Measurements from ENCODE around the gene CBFA2T3.
"Not testable (repeated sequence)": the region's sequence is repeated elsewhere in the genome, so short reads cannot be mapped to it uniquely, and the experiment has no call there.

The CBFA2T3 gene

GRCh38 chr16:88894681-88895300, 82.2 kb downstream of the CBFA2T3 start:
- TF ChIP-seq Cebpa-rat (IDR thresholded peaks at IDR 0.05): no peak
- H3K36me3 ChIP-seq: peaks cover 8 to 43% (median 28%) of the 10 kb centered on the region in 11 experiments
- H3K27ac ChIP-seq: peak overlapping the region in 1 of 11 experiments; percentile 29; a peak in 1 of 22 replicates
- H3K4me3 ChIP-seq: no peak overlapping the region
- H3K27me3 ChIP-seq: peaks cover 0 to 46% (median 7%) of the 10 kb centered on the region in 11 experiments; a peak in 14 of 22 replicates
- H4K20me1 ChIP-seq: peaks cover 44 to 89% (median 73%) of the 10 kb centered on the region in 11 experiments; a peak in 21 of 22 replicates
- peaks cover 37 to 85% (median 78%) of the 10 kb centered on the region in 10 experiments for H3K4me1 ChIP-seq
- peak overlapping the region; percentile 0 to 97 (median 90); a peak in 19 of 22 replicates for H3K4me2 ChIP-seq
- H3K9me3 ChIP-seq (replicated peaks in 1 of 11): peaks cover 6 to 12% (median 9%) of the 10 kb centered on the region in 11 experiments; a peak in 21 of 22 replicates
- peak overlapping the region in 4 of 11 experiments; percentile 9 to 35 (median 28); a peak in 4 of 22 replicates for H3K9ac ChIP-seq

DNA sequence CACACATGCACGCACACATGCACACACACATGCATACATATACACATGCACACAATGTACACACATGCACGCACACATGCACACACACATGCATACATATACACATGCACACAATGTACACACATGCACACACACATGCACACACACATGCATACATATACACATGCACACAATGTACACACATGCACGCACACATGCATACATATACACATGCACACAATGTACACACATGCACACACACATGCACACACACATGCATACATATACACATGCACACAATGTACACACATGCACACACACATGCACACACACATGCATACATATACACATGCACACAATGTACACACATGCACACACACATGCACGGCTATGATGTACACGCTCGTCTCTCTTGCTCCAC, 82.7 kb downstream of the CBFA2T3 start:
- Histone ChIP-seq H3K27me3 (peaks cover 0 to 40% (median 2%) of the 10 kb centered on the region in 11 experiments; a peak in 12 of 22 replicates), H3K36me3 (peaks cover 13 to 43% (median 33%) of the 10 kb centered on the region in 11 experiments), H3K9me3 (replicated peaks in 1 of 11) (peaks cover 10 to 17% (median 14%) of the 10 kb centered on the region in 11 experiments; a peak in 21 of 22 replicates), H4K20me1 (peaks cover 40 to 83% (median 68%) of the 10 kb centered on the region in 11 experiments; a peak in 21 of 22 replicates), H3K4me2 (peak overlapping the region in 8 of 11 experiments; percentile 84 to 97 (median 94); a peak in 16 of 22 replicates), H3K4me1 (peaks cover 32 to 83% (median 72%) of the 10 kb centered on the region in 10 experiments)
- not testable (repeated sequence) for H3K4me3 ChIP-seq, H3K9ac ChIP-seq, H3K27ac ChIP-seq

- peaks cover 10 to 17% (median 14%) of the 10 kb centered on the region in 11 experiments; a peak in 21 of 22 replicates for H3K9me3 ChIP-seq (replicated peaks in 1 of 11)
- H3K27ac ChIP-seq: no peak overlapping the region
- H3K27me3 ChIP-seq: peaks cover 0 to 34% (median 0%) of the 10 kb centered on the region in 11 experiments; a peak in 9 of 22 replicates
- peaks cover 38 to 78% (median 62%) of the 10 kb centered on the region in 11 experiments; a peak in 21 of 22 replicates for H4K20me1 ChIP-seq
- peaks cover 29 to 80% (median 69%) of the 10 kb centered on the region in 10 experiments for H3K4me1 ChIP-seq
- peak overlapping the region in 8 of 11 experiments; percentile 39 to 76 (median 59); a peak in 16 of 22 replicates for H3K4me2 ChIP-seq
- no peak overlapping the region for H3K4me3 ChIP-seq
- no peak overlapping the region for H3K9ac ChIP-seq
- H3K36me3 ChIP-seq: peaks cover 13 to 43% (median 33%) of the 10 kb centered on the region in 11 experiments
- TF ChIP-seq Cebpa-rat (IDR thresholded peaks at IDR 0.05): no peak
These were observed 83.7 kb downstream of the CBFA2T3 start for GRCh38 chr16:88893127-88893968.

- no peak for TF ChIP-seq Cebpa-rat (IDR thresholded peaks at IDR 0.05)
- Histone ChIP-seq H4K20me1 (peaks cover 42 to 76% (median 61%) of the 10 kb centered on the region in 11 experiments; a peak in 21 of 22 replicates), H3K27me3 (peaks cover 0 to 21% (median 0%) of the 10 kb centered on the region in 11 experiments; a peak in 8 of 22 replicates), H3K4me2 (peak overlapping the region in 9 of 11 experiments; percentile 18 to 76 (median 52); a peak in 17 of 22 replicates), H3K27ac (peak overlapping the region in 1 of 11 experiments; percentile 26; a peak in 1 of 22 replicates), H3K4me1 (peaks cover 33 to 80% (median 69%) of the 10 kb centered on the region in 10 experiments), H3K36me3 (peaks cover 13 to 44% (median 32%) of the 10 kb centered on the region in 11 experiments), H3K9ac (0 out of 22 replicates have a peak overlapping the region, but pooled peaks of 1 of the 11 experiments have one; percentile 13), H3K9me3 (replicated peaks in 1 of 11) (peaks cover 10 to 17% (median 14%) of the 10 kb centered on the region in 11 experiments; a peak in 21 of 22 replicates), H3K4me3 (no peak overlapping the region)
These were observed 84.9 kb downstream of the CBFA2T3 start for GRCh38 chr16:88892065-88892464.

GRCh38 chr16:88891083-88891482, 85.9 kb downstream of the CBFA2T3 start:
- no peak overlapping the region for H3K4me3 ChIP-seq
- no peak overlapping the region for H3K4me2 ChIP-seq
- H3K27me3 ChIP-seq: peaks cover 0 to 11% (median 0%) of the 10 kb centered on the region in 11 experiments; a peak in 3 of 22 replicates
- H3K36me3 ChIP-seq: peaks cover 13 to 44% (median 32%) of the 10 kb centered on the region in 11 experiments
- H3K27ac ChIP-seq: no peak overlapping the region
- H3K9me3 ChIP-seq (replicated peaks in 1 of 11): peaks cover 10 to 17% (median 14%) of the 10 kb centered on the region in 11 experiments; a peak in 21 of 22 replicates
- no peak for TF ChIP-seq Cebpa-rat (IDR thresholded peaks at IDR 0.05)
- peaks cover 37 to 76% (median 57%) of the 10 kb centered on the region in 11 experiments; a peak in 21 of 22 replicates for H4K20me1 ChIP-seq
- H3K9ac ChIP-seq: no peak overlapping the region
- peaks cover 35 to 80% (median 69%) of the 10 kb centered on the region in 10 experiments for H3K4me1 ChIP-seq

- Histone ChIP-seq H3K9me3 (replicated peaks in 1 of 11) (peaks cover 10 to 17% (median 14%) of the 10 kb centered on the region in 11 experiments; a peak in 21 of 22 replicates), H3K4me1 (peaks cover 22 to 80% (median 69%) of the 10 kb centered on the region in 10 experiments), H4K20me1 (peaks cover 32 to 73% (median 49%) of the 10 kb centered on the region in 11 experiments; a peak in 21 of 22 replicates), H3K36me3 (peaks cover 14 to 53% (median 43%) of the 10 kb centered on the region in 11 experiments)
- not testable (repeated sequence) for H3K27ac ChIP-seq, H3K4me2 ChIP-seq, H3K9ac ChIP-seq, H3K4me3 ChIP-seq, H3K27me3 ChIP-seq
These were observed 87.2 kb downstream of the CBFA2T3 start for GRCh38 chr16:88889702-88890352.

GRCh38 chr16:88888461-88889387, 88.3 kb downstream of the CBFA2T3 start:
- Histone ChIP-seq H3K27ac (peak overlapping the region in 8 of 11 experiments; percentile 51 to 78 (median 70); a peak in 16 of 22 replicates), H3K4me2 (peak overlapping the region; percentile 56 to 91 (median 77); a peak in 21 of 22 replicates), H4K20me1 (peaks cover 25 to 76% (median 46%) of the 10 kb centered on the region in 11 experiments; a peak in 19 of 22 replicates), H3K9ac (peak overlapping the region in 6 of 11 experiments; percentile 33 to 69 (median 51); a peak in 7 of 22 replicates), H3K4me3 (no peak overlapping the region), H3K4me1 (peaks cover 21 to 83% (median 71%) of the 10 kb centered on the region in 10 experiments), H3K36me3 (peaks cover 18 to 64% (median 52%) of the 10 kb centered on the region in 11 experiments), H3K9me3 (replicated peaks in 1 of 11) (peaks cover 10 to 17% (median 14%) of the 10 kb centered on the region in 11 experiments; a peak in 21 of 22 replicates), H3K27me3 (no peaks in the 10 kb centered on the region)
- TF ChIP-seq Cebpa-rat (IDR thresholded peaks at IDR 0.05): no peak

Measured in BLaER1 treated with 17β-estradiol and CSF1 and Interleukin-3, amounts not matched to agents 10 nM and 100 nM (cell line).